Measurements from ENCODE around the gene NDUFB11. TPM values are rescaled to one million over a fixed set of nuclear protein-coding genes. Genes with fewer than 3 reads are reported as not detected.

The NDUFB11 gene
- total RNA-seq, 1 donor from 2014 or later, result 50.4 TPM

GRCh38 chrX:47174846-47175587 lies 30.5 kb upstream of the NDUFB11 start:
- no peak for DNase-seq

GRCh38 chrX:47174376-47174775 lies 29.9 kb upstream of the NDUFB11 start:
- no peak for DNase-seq

GRCh38 chrX:47172971-47173792 lies 28.7 kb upstream of the NDUFB11 start:
- no peak for DNase-seq

GRCh38 chrX:47172549-47172948 lies 28.0 kb upstream of the NDUFB11 start:
- DNase-seq, result no peak

GRCh38 chrX:47171996-47172395 lies 27.5 kb upstream of the NDUFB11 start:
- DNase-seq, result no peak

- DNase-seq, result no peak
Observed at GRCh38 chrX:47170861-47171692, 26.6 kb upstream of the NDUFB11 start.

GRCh38 chrX:47169726-47170515 lies 25.4 kb upstream of the NDUFB11 start:
- no peak for DNase-seq

GRCh38 chrX:47169273-47169672 lies 24.8 kb upstream of the NDUFB11 start:
- DNase-seq, result no peak

- DNase-seq, result no peak
Observed at GRCh38 chrX:47168495-47169073, 24.1 kb upstream of the NDUFB11 start.

GRCh38 chrX:47166126-47166525 lies 21.6 kb upstream of the NDUFB11 start:
- no peak for DNase-seq

GRCh38 chrX:47164420-47164819 lies 19.9 kb upstream of the NDUFB11 start:
- no peak for DNase-seq

GRCh38 chrX:47162927-47163583 lies 18.6 kb upstream of the NDUFB11 start:
- no peak for DNase-seq

- no peak for DNase-seq
Observed at GRCh38 chrX:47160781-47161180, 16.3 kb upstream of the NDUFB11 start.

- DNase-seq, result no peak
Observed at GRCh38 chrX:47158781-47159180, 14.3 kb upstream of the NDUFB11 start.

- DNase-seq, result no peak
Observed at GRCh38 chrX:47158131-47158530, 13.6 kb upstream of the NDUFB11 start.

- DNase-seq, result no peak
Observed at GRCh38 chrX:47156611-47157520, 12.4 kb upstream of the NDUFB11 start.

- no peak for DNase-seq
Observed at GRCh38 chrX:47151435-47151834, 6.9 kb upstream of the NDUFB11 start.

- no peak for DNase-seq
Observed at GRCh38 chrX:47148946-47149345, 4.4 kb upstream of the NDUFB11 start.

GRCh38 chrX:47146936-47147859 lies 2.7 kb upstream of the NDUFB11 start:
- DNase-seq, result no peak

Data from occipital lobe (tissue), 2 donors.